HG02973 (cell line): Measurements from ENCODE around the gene KRT79.

ENCODE experiments used
- ATAC-seq: cut with Tn5 transposase; IDR thresholded peaks from one replicate; pipeline ENCODE4 v1.9.1; 2021; ENCODE audit warnings: moderate library complexity; ENCODE audit not compliant: unreplicated experiment

Gene KRT79

DNA sequence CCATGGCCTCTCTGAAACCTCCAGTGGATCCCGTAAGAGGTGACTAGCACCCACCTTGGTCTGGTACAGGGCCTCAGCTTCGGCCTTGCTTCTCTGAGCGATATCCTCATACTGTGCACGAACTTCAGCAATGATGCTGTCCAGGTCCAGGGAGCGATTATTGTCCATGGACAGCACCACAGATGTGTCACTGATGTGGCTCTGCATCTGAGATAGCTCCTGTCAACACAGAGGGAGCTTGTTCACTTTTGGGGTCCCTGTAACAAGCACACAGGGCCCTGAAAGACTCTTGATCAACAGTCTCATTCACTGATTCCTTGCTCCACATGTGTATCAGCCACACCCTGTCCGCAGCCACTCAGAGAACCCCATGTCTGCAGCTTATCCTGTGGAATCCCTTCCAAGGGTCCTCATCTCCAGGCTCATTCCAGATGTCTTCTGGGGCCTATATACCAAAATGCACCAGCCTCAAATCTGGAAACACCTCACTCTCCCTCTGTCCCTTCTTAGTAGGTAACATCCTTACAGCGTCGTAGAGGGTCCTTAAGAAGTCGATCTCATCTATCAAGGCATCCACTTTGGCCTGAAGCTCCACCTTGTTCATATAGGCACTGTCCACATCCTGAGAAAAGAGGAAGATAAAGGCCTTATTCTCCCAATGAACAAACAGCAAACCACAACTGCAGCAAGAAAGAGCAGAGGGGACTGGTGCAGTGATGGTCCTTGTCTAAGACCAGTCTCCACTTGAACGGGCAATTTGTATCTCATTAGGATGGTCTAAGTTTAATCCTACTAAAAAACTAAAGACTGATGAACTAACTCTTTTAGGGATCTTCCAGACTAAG is 41.7 kb downstream of the KRT79 start:
- no peak for ATAC-seq

DNA sequence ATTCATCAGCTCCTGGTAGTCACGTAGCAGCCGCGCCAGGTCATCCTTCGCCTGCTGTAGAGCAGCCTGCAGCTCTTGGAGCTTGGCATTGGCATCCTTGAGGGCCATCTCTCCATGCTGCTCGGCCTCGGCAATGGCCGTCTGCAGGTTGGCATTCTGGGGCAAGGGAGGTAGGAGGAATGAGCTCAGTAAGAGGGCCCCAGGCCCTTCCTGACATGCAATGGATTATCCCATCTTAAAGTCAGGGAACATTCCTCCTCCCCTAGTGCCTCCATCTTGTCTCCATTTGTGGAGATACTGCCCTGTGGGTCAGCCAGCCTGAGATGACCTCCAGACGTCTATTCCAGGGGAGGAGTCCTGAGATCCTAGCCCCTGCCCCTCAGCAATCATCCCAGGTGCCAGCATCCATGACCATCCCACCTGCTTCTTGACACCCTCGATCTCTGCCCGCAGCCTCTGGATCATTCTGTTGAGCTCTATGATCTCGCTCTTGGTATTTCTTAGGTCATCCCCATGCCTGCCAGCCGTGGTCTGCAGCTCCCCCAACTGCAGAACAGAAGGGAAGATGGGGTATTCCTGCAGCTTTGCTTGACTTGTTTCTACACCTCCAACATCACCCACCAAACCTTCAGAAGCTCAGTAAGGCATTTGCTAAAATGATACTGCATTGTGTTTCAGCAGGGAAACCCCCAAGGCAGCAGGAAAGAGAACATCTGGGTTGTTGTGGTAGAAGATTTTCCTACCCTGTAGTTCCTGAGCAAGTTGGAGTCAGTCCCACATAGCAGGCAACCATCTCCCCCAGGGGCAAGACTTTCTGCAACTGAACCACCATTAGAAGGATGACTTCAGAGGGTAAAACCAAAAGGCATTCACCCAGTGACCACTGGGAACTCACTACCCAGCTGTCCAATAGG is 42.6 kb downstream of the KRT79 start:
- no peak for ATAC-seq

DNA sequence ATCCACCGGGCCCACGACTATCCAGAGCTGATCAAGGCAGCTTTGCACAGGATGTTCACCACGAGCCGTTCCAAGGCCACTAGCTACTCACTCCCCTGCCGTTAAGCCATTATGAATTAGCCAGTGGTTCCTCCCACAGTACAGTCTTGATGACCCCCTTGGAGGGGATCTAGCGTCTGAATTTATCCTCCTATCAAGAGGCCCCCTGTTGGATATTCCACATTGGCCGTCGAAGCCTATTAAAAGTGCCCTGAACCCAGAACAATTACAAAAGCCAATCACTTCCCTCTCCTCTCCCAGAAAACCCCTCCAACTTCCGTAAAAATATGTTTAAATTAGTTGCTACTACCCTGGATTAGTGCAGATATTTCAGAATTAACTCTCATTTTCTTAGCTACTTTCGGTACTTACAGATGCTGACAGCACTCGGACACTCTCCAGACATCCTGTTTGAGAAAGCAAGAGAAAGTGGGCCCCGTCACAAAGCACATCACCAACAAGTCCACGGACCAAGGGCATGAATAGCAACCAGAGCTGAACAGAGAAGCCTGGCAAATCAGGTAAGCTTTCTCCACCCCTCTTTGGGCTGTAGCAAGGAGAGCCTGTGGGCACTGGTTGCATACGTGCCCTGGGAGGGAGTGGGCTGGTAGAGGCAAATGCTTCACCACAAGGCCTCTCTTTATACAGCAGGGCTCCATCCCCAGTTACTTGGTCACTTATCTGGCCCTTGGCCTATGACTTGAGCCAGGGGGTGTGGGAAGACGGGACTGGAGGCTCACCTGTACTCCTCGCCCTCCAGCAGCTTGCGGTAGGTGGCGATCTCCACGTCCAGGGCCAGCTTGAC is 43.5 kb downstream of the KRT79 start:
- ATAC-seq = no peak

DNA sequence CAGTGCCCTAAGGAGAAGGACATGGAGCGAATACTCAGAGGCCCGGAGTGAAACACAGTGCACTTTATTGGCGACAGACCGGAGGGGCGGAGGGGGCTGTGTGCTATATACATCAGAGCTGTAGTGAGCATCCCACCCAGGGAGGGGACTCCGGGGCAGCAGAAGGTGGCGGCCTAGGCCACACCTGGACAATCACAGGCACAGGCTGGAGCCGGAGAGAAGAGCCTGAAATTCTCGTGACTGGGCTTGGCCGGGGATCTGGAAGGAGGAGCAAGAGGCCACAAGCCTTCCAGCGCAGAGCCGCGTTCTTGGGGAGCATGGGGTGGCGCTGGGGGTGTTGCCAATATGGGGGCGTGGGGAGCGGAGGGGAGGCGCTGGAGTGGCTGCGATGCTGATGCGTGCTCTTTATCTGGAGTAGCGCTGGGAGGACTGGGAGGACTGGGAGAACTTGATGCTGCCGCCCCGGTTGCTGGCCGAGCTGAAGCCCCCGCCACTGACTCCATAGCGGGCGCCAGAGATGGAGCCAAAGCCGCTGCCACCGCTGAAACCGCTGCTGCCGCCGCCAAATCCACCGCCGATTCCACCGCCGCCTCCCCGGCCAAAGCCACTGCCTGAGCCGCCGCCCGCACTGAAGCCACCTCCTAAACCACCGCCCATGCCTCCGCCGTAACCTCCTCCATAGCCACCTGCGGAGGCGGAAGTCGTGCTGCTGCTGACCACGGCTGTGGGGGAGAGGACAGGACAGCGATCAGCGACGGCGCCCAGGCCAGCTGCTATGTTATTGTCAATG is 44.3 kb downstream of the KRT79 start:
- no peak for ATAC-seq

DNA sequence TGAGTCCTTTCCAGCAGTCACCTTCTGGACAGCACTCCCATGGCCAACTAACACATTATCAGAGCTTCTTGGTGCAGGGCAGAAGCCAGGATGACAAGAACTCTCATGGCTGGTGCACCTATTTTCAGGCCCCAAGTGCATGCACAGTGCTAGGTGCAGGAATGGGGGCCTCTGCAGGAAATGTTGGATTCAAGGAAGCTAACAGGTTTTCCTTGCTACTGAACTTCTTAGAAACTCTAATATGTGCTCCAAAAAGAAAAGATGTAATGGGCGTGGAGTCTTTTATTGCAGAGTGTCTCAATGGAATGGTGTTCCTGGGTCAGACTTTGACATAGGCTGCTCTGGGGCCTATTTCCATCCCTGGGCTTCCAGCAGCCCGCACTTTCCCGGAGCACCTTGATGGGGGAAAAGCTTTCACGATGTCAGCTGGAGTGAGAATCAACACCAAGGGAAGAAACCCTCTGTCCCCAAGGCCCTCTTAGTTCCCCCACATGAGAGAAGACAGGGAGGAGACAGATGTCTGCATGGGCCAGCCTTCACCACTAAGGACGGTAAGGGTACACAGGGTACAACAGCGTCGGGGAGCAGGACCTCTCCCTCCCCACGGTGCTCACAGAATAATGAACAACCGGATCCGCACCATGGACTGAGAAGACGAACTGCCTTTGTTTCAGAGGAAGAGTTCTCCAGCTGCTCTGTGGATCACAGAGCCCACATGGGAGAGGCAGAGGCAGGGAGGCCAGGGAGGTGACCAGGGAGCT is 45.1 kb downstream of the KRT79 start:
- no peak for ATAC-seq

DNA sequence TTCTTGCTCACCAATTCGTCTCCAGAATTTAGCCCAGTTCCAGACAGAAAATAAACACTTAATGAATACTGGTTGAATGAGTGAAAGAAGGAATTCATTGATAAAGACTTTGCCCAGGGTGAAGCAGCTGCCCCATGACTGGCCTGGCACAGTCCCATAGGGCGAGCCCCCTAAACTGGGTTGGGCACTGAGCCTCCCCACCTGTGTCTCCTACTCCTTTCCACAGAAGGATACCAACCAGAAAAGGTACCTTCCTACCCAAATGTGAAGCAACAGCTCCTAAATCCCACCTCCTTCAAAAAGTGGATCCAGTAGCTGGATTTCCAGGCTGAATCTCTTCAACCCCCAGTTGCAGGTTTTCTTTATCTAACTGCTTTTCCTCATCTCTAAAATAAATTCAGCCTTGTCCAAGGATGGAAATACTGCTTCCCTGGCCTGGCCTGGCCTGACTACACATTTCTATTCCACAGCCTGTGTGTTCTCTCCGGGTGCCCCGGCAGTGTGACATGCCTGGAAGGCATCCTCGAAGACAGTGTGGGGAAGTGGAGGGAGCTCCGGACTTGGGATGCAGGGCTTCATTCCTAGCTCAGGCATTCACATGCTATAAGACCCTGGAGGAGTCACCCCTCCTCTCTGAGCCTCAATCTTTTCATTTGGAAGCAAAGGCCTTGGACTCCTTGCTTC is 45.8 kb downstream of the KRT79 start:
- no peak for ATAC-seq

DNA sequence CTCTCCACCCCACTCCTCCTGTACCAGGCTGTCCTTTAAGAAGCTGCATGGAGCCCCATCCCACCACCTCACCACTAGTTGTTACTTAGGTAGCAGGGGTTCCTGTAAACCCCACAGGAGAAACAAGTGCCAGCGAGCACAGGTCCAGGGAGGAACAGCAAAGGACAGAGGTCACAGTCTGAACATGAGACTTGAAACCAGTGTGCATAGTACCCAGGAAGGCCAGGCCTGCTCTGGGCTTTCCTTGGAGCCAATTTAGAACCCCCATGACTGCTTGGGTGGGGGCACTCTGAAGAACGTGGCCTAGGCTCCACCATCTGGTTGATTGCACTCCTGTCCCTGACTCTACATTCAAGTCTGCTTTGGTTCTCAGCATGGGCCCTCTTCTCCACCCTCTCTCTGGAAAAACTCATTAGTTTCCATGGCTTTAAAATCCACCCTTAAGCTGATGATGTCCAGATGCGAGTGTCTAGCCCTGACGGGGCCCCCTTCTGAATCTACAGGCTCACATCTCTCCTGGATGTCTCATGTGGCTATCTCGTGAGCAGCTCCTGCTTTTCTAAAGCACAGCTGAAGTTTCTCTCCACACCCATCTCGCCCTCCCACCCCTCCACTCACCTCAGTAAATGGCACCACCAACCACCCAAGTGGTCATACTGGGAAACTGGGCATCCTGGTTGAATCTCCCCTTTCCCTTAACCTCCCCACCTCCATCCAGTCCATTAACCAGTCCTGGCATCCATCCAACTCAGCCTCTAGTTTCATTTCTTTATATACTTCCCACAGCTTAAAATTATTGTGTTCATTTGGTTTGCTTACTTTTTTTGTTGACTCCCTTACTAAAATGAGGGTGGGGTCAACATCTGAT is 46.6 kb downstream of the KRT79 start:
- ATAC-seq = no peak

DNA sequence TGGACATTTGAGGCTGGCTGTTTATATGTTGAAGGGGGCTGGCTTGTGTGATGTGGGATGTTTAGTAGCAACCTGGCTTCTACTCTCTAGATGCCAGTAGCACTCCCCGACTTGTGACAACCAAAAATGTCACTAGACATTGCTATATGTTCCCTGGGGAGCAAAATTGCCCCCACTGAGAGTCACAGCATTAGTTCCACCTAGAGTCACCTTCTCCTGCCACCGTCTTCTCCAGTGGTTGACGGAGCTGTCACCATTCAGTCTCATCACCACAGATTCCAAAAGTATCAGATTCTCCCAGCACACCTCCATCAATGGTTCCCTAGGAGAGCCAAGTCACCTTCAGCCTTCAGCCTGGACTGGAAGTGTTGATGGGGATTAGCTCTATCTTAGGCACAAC is 49.2 kb downstream of the KRT79 start:
- ATAC-seq = no peak

DNA sequence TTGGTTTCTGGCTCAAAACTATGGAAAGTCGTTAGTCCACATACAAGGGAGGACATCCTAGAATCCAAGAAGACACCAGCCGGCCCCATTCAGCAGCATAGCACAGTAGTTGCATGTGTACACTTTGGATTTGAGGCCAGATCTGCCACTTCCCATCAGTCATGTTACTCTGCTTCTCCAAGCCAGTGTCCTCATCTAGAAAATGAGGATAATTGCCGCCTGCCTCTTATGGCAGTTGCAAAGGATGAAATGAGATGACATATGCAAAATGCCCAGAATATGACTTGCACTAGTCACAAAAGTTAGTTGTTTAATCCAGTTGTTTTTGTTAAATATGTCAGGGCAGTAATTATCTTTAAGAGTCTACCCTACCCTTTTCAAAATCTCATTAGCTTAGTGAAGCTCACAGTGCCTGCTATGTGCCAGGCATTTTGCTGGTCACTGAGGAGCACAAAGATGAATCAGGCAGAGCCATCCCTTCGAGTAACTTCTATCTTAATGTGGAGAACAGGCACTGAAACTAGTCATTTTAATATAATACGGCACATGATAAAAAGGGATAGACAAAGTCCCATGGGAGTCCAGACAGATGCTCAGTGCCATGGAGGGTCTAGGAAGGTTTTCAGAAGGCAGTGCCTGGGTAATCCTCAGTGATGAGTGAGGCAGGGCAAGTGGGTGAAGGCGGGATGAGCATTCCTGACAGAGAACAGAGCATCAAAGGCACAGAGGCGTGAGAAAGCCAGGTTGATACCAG is 50.4 kb downstream of the KRT79 start:
- no peak for ATAC-seq

DNA sequence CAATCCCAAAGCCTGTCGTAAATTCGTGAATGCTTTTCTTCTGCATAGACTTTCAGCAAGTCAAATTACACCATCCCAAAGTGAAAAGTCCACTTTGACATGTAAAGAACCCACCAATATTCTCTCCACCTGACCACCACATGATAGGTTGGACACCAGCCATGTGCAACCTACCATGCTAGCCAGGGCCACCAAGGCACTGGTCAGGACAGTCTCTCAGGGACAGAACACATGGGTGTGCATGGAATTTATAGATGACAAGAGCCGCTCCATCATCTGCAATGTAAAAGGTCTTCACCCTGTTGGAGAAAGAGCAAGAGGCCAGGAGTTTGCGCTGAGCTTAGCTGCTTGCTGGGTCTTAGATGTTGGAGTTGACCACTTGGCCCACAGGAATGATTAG is 51.6 kb downstream of the KRT79 start:
- no peak for ATAC-seq

DNA sequence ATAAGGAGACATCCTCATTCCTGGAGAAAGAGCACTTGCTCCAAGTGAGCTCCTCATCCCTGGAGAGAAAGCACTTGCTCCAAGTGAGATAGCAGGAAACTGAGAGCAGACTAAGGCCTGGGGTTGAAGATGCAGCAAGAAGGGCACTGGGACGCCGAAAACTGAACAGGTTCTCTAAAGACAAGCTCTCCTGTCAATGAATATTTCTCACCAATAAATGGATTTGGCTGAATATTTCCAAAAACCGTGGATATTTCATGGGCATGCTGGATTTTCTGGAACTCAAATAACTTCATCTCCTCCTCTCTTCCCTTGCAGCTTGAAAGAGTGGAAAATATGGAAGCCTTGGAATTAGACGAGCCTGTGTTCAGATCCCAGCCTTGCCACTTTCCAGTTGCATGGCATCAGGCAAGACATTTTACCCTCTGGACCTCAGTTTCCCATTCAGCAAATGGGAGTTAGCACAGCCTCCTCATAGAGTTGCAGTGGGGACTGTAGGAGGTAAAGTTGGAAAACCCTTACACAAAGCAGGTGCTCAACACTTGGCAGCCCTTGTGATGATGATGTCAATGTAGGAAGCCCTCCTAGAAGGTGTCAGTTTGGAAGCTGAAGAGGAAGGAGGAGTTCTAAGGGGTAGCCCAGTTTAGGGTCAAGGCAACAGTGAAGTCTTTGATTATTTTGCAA is 52.6 kb downstream of the KRT79 start:
- no peak for ATAC-seq

DNA sequence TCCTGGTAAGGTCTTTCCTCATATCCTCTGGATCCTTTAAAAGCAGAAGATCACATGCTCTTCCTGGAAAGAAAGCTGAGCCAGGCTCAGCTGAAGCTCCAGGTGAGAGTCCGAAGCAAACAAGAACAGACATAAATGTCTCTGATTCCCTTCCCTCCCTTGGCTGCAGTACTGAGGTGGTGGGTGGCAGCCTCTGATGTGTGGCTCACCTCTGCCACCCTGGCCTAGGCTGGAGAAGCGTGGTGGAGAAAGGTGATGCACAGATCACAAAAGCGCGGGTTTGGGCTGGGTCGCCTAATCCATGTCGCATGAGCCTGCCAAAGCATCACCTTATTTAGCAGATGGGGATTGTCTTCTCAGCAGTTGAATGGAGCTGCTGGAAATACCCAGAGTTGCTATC is 54.2 kb downstream of the KRT79 start:
- ATAC-seq = no peak

DNA sequence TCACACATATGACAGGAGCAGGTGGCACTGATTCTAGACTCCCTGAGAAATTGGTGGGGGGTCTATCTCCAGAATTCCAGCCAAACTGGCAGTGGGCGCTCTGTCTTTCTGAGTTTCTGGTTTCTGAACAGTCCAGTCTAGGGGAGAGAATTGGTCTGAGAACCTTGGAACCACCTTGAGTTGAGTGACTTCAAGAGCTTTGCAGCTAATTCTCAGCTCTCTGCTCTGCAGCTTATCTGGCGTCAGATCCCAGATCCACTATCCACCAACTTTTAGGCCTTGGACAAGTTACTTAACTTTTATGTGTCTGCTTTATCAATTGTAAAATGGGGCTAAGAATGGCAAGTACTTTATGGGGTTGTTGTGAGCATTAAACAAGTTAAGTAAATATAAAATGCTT is 55.3 kb downstream of the KRT79 start:
- no peak for ATAC-seq

DNA sequence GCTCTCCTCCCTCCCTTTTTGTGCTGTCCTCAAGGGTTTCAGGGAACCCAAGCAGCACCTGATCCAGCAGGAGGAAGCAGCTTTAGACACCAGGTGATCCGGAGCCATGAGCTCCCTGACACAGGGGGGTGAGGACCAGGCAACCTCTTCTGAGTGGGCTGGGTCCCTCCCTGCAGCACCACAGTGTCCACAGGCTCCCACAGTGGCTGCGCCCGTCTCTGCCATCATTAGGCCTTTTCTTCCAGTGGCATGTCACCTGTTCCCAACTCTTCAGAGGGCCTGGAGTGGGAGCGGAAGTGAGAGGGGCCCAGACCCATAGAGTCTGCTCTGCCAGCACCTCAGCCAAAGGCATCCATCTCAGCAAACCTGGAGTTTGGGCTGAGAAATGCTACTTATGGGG is 56.5 kb downstream of the KRT79 start:
- no peak for ATAC-seq

DNA sequence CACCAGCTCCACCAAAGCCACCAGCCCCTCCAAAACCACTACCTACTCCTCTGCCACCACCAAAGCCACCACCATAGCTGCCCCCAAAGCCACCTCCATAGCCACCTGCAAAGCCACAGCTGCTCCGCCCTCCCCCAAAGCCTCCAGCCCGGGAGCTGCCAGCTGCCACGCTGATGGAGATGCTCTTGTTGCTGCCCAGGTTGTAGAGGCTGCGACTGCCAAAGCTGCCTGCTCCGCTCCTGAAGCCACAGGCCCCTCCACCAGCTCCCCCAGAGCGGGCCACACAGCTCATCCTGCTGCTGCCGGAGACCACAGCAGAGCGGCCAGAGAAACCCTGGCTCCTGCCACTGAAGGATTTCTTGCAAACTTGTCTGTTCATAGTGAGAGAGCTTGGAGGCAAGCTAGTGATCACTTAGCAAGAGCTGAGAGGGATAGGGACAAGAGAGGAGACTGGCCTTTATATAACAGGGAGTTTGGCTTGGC is 57.2 kb downstream of the KRT79 start, which contains the start of gene KRT76:
TSS of gene KRT76 (minus strand) at position 433 of the 483 bp plus-strand sequence. CDS start at position 379, 54 bp downstream.
- no peak for ATAC-seq

DNA sequence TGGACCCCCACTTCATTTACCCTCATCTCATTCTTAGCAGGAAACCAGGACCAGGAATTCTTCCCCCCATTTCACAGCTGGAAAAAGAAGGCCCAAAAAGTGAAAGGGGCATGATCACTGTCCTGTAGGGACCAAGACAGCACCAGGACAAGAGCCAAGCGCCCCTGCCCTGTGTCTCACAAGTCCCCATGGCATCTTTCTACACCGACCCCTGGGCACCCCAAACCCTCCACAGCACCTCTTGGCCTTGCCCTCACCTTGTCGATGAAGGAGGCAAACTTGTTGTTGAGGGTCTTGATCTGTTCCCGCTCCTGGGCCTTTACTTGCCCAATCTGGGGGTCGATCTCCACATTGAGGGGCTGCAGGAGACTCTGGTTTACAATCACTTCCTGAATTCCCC is 57.7 kb downstream of the KRT79 start:
- no peak for ATAC-seq
